Measurements from ENCODE around the gene G6PD.
"Not testable (repeated sequence)": the region's sequence is repeated elsewhere in the genome, so short reads cannot be mapped to it uniquely, and the experiment has no call there.

Gene G6PD

DNA sequence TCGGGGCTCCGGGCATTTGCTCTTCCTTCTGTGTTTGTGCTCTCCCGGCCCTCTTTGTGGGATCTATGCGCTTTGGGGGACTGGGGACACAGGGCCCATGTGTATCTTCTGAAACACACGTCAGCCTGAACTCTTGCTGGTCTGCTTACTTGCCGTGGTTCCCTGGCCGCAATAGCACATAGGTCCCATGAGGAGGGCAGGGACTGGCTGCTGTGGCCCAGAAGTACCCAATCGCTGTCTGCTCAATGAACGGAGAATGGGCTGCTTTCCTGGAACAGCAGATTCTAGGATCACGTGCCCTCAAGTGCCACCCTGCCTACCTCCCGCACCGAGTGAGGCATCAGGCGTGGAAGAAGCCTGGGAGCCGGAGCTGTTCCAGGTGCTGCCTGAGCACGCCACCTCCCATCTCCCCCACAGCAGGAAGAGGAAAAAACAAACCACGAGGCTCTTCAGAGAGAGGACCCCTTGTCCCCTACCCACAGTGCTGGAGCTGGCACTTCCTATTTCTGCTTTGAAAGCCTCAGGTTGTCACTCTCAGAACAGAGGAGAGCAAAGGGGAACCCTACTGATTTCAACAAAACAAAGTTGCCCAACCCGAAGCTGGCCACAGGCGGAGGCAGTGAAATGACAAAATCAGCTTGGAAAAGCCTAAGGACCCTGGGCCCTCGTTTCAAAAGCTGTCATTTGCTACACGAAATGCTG lies 3.8 kb downstream of the G6PD start:
- peak; percentile 46 for DNase-seq
- peak; percentile 29 for ATAC-seq

GRCh38 chrX:154541896-154542722 lies 4.5 kb downstream of the G6PD start:
- DNase-seq (peak; percentile 61), ATAC-seq (peak; percentile 35)

- DNase-seq (no peak), ATAC-seq (no peak)
Observed at GRCh38 chrX:154541589-154541895, 5.1 kb downstream of the G6PD start.

- DNase-seq: no peak
Observed at GRCh38 chrX:154540897-154541535, 5.6 kb downstream of the G6PD start.

GRCh38 chrX:154540365-154540764 lies 6.3 kb downstream of the G6PD start:
- not testable (repeated sequence) for ATAC-seq, DNase-seq

More at GRCh38 chrX:154540897-154541535, 5.6 kb downstream of the G6PD start:
- no peak for ATAC-seq

DNA sequence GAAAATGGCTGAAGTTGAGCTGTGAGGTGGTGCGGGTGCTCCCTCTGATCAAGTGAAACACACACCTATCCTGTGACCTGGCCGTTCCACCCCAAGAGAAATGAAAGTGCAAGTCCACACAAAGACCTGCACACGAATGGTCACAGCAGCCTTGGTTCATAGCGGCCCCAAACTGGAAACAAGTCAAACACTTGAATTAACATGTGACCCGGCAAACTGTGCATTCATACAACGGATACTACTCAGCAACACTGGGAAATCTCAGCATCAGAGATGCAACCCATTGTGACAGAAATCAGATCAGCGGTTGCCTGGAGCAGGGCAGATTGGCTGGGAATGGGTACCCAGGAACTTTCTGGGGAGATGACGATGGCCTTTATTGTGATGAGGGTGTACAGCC lies 7.6 kb downstream of the G6PD start:
- DNase-seq: no peak
- no peak for ATAC-seq

GRCh38 chrX:154535892-154536291 lies 10.8 kb downstream of the G6PD start:
- DNase-seq (no peak), ATAC-seq (no peak)

GRCh38 chrX:154534526-154535322 lies 11.9 kb downstream of the G6PD start:
- DNase-seq: peak; percentile 87
- peak; percentile 96 for ATAC-seq

- ATAC-seq: no peak
- DNase-seq: no peak
Observed at GRCh38 chrX:154532690-154533089, 14.0 kb downstream of the G6PD start.

DNA sequence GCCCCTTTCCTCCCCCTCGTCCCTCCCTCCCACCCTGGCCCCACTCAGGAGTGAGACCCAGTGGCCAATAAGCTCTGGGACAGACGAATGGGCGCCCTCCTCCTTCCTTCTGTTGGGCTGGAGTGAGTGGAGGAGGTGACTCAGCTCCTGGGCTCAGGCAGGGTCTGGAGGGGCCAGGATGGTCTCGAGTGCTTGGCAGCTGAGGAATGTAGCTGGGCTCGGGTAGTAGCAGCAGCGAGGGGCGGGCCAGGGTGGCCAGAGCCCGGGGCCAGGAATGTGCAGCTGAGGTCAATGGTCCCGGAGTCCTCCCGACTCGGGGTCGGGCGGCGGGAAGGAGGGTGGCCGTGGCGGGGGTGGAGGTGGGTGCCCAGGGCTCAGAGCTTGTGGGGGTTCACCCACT lies 15.0 kb downstream of the G6PD start:
- no peak for ATAC-seq

GRCh38 chrX:154530286-154530685 lies 16.4 kb downstream of the G6PD start:
- DNase-seq: no peak
- no peak for ATAC-seq

More for the DNA sequence above, 15.0 kb downstream of the G6PD start:
- DNase-seq: no peak

DNA sequence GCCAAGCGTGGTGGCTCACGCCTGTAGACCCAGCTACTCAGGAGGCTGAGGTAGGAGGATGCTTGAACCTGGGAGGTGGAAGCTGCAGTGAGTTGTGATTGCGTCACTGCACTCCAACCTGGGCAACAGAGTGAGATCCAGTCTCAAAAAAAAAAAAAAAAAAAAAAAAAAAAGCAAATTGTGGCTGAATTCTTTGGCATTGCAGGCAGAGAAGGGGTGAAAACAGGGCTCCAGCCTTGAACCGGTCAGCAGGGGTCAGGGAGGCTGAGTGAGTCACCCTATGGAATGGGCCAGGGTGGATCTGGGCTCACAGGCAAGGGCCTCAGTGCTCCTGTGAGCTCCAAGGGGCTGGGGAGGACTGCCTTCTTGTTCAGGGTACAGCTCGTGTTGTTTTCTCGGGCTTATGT lies 17.4 kb downstream of the G6PD start:
- ATAC-seq: no peak
- DNase-seq: no peak

GRCh38 chrX:154526901-154527675 lies 19.6 kb downstream of the G6PD start:
- ATAC-seq (peak; percentile 84), DNase-seq (peak; percentile 71)

- DNase-seq (no peak), ATAC-seq (no peak)
Observed at GRCh38 chrX:154525606-154526490, 20.8 kb downstream of the G6PD start.

- DNase-seq (no peak), ATAC-seq (no peak)
Observed at GRCh38 chrX:154519389-154519788, 27.3 kb downstream of the G6PD start.

- DNase-seq (no peak), ATAC-seq (no peak)
Observed at GRCh38 chrX:154517101-154517781, 29.4 kb downstream of the G6PD start.

DNA sequence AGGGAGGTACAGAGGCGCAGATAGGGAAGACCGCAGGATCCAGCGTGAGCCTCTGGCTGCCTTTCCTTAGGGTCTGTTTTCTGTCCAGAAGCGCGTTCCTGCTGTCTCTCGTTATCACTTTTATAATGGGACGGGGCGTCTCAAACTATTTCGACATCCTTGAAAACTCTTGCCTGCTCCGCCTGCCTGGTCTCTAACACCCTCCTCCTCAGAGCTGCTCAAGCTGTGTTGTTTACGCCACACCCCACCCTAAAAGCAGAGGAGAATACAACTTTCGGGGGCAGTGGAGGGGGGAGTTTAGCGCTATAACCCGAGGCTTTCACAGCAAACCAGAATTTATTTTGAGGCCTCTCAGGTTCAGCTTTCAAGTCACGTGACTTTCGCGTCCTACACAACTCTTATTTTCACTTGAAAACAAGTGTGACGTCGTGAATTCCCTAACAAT lies 30.0 kb downstream of the G6PD start:
- no peak for ATAC-seq
- no peak for DNase-seq

DNA sequence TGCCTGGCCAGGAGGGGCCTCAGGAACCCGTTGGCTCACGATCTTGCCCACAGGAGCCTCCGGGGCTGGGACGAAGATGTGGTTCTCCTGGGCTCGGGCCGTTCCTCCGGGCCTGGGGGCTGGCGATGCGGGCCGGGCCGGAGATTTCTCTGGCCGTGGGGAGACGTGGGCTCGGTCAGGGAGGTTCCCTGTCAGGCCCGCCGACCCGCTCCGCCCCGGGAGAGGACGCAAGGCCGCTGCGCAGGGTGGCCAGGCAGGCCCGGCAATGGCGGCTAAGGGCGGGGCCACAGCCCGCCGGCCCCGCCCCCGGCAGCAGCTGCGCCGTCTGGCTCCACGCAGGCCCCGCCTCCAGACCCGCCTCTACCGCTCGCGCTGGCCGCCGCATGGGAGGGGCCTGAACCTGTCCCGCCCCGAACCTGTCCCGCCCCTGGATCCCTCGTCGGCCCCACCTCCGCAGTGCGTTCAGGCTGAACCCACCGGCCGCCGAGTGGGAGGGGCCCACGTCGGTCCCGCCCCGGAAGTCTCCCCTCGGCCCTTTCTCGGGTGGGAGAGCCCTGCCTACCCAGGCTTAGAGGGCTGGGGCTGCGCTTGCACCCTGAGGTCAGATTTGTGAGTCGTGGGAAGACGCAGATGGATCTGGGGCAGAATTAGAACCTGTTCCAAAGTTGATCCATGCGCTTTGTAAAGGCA lies 30.5 kb downstream of the G6PD start, which contains the start of gene FAM3A:
Gene FAM3A (minus strand): TSS at position 267 of the 690 bp plus-strand sequence. CDS start 460 bp downstream, outside the sequence.
- DNase-seq (peak; percentile 93), ATAC-seq (peak; percentile 95)

Measured in stimulated activated naive CD8-positive, alpha-beta T cell treated with anti-CD3 and anti-CD28 coated beads, Interleukin-15, Interleukin-2, amounts not matched to agents 100 U/mL and 50 U/mL, for 24 hours (primary cell).